Measurements from ENCODE around the gene COA7. TPM values are rescaled to one million over a fixed set of nuclear protein-coding genes. Genes with fewer than 3 reads are reported as not detected.
"Not testable (repeated sequence)": the region's sequence is repeated elsewhere in the genome, so short reads cannot be mapped to it uniquely, and the experiment has no call there.

COA7 gene
- total and polyA plus RNA-seq, 2 donors from 2014 or later, result 12.2 to 19.1 TPM

DNA sequence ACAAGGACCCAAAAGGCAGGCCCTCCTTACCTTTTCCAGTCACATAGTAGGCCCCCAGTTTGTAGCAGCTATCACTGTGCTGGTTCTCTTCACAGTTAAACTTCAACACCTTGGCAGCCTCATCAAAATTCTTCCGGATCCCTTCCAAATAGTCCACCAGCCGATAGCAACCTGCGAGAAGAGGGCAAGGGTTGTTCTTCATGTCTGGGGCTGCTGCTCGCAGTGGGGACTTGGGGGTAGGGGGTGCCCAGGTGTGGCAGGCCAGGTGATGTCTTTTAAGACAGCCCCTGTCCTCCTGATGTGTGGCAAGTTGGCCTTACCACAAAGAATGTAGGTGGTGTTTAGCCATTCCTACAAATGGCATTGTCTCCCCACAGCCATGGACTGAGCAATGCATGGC is 5.5 kb downstream of the COA7 start:
- Histone ChIP-seq H3K27ac (ENCODE audit: low read depth in 2 of 2, low read length in 2 of 2) (no peak overlapping the region), H3K4me3 (ENCODE audit: low read length in 3 of 3) (no peak overlapping the region), H3K4me1 (ENCODE audit: control insufficient read depth in 2 of 3, insufficient read depth in 2 of 3, low read depth in 1 of 3, low read length in 3 of 3) (peaks cover 0 to 5% (median 2%) of the 10 kb centered on the region in 3 donors), H3K9ac (ENCODE audit: low read length in 3 of 3) (no peak overlapping the region), H3K36me3 (ENCODE audit: control insufficient read depth in 2 of 3, insufficient read depth in 3 of 3, low read length in 3 of 3) (peaks cover 4 to 15% (median 5%) of the 10 kb centered on the region in 3 donors), H3K9me3 (ENCODE audit: control insufficient read depth in 2 of 3, insufficient read depth in 1 of 3, low read length in 3 of 3) (no peaks in the 10 kb centered on the region), H3K27me3 (ENCODE audit: control insufficient read depth, insufficient read depth, low read length) (no peaks in the 10 kb centered on the region)
- TF ChIP-seq, protein P1, sequence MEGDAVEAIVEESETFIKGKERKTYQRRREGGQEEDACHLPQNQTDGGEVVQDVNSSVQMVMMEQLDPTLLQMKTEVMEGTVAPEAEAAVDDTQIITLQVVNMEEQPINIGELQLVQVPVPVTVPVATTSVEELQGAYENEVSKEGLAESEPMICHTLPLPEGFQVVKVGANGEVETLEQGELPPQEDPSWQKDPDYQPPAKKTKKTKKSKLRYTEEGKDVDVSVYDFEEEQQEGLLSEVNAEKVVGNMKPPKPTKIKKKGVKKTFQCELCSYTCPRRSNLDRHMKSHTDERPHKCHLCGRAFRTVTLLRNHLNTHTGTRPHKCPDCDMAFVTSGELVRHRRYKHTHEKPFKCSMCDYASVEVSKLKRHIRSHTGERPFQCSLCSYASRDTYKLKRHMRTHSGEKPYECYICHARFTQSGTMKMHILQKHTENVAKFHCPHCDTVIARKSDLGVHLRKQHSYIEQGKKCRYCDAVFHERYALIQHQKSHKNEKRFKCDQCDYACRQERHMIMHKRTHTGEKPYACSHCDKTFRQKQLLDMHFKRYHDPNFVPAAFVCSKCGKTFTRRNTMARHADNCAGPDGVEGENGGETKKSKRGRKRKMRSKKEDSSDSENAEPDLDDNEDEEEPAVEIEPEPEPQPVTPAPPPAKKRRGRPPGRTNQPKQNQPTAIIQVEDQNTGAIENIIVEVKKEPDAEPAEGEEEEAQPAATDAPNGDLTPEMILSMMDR (IDR thresholded peaks at IDR 0.05; ENCODE audit: borderline replicate concordance, extremely low read depth, insufficient read depth), result no peak
- DNase-seq, result no peak
- FAIRE-seq, result no peak
- intact Hi-C loops (cut with DNase I), result no loop called here

DNA sequence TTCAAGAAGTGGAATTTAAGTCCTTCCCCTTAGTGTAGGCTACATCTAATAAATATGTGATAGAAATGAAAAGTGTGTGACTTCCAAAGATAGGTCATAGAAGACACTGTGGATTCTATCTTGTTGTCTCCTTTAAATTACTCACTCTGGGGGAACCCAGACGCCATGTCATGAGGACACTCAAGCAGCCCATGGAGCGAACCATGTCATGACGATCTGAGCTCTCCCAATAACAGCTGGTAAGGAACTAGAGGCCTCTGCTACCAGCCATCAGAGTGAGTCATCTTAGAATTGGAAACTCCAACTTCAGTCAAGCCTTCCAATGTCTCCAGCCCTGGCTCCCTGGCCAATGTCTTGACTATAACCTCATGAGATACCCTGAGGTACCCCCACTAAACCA is 6.3 kb downstream of the COA7 start:
- DNase-seq, result no peak
- no peak for FAIRE-seq
- H3K36me3 ChIP-seq (ENCODE audit: control insufficient read depth in 2 of 3, insufficient read depth in 3 of 3, low read length in 3 of 3), result peaks cover 5 to 21% (median 10%) of the 10 kb centered on the region in 3 donors
- H3K4me1 ChIP-seq (ENCODE audit: control insufficient read depth in 2 of 3, insufficient read depth in 2 of 3, low read depth in 1 of 3, low read length in 3 of 3), result no peaks in the 10 kb centered on the region
- H3K9me3 ChIP-seq (ENCODE audit: control insufficient read depth in 2 of 3, insufficient read depth in 1 of 3, low read length in 3 of 3), result no peaks in the 10 kb centered on the region
- intact Hi-C loops (cut with DNase I), result no loop called here
- no peak overlapping the region for H3K9ac ChIP-seq (ENCODE audit: low read length in 3 of 3)
- TF ChIP-seq, protein P1 (IDR thresholded peaks at IDR 0.05; ENCODE audit: borderline replicate concordance, extremely low read depth, insufficient read depth), result no peak
- no peak overlapping the region for H3K27ac ChIP-seq (ENCODE audit: low read depth in 2 of 2, low read length in 2 of 2)
- H3K27me3 ChIP-seq (ENCODE audit: control insufficient read depth, insufficient read depth, low read length), result no peaks in the 10 kb centered on the region
- no peak overlapping the region for H3K4me3 ChIP-seq (ENCODE audit: low read length in 3 of 3)

DNA sequence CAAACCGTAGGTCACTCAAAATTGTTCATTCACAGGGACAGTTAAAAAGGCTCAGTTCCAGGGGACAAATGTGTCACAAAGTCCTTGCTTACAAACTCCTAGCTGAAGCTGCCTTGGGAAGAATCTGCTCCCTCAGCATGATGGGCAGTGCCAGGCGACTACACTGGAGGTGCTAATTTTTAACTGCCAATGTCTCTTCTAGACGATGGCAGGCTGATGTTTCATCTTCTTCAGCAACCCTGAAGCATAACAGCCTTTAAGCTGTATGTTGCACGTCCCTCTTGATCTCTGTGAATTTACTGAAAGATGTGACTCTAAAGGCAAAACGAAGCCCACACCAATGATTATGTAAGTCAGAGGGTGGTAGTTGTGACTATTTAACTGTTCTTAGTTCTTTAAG is 11.3 kb downstream of the COA7 start:
- FAIRE-seq (no peak), DNase-seq (no peak)
- H3K4me1 ChIP-seq (ENCODE audit: control insufficient read depth in 2 of 3, insufficient read depth in 2 of 3, low read depth in 1 of 3, low read length in 3 of 3), result no peaks in the 10 kb centered on the region
- no peak overlapping the region for H3K4me3 ChIP-seq (ENCODE audit: low read length in 3 of 3)
- TF ChIP-seq, protein P1 (IDR thresholded peaks at IDR 0.05; ENCODE audit: borderline replicate concordance, extremely low read depth, insufficient read depth), result no peak
- no peak overlapping the region for H3K9ac ChIP-seq (ENCODE audit: low read length in 3 of 3)
- intact Hi-C loops (cut with DNase I), result no loop called here
- H3K27me3 ChIP-seq (ENCODE audit: control insufficient read depth, insufficient read depth, low read length), result no peaks in the 10 kb centered on the region
- H3K27ac ChIP-seq (ENCODE audit: low read depth in 2 of 2, low read length in 2 of 2), result no peak overlapping the region
- no peaks in the 10 kb centered on the region for H3K9me3 ChIP-seq (ENCODE audit: control insufficient read depth in 2 of 3, insufficient read depth in 1 of 3, low read length in 3 of 3)
- peaks cover 0 to 16% (median 14%) of the 10 kb centered on the region in 3 donors for H3K36me3 ChIP-seq (ENCODE audit: control insufficient read depth in 2 of 3, insufficient read depth in 3 of 3, low read length in 3 of 3)

DNA sequence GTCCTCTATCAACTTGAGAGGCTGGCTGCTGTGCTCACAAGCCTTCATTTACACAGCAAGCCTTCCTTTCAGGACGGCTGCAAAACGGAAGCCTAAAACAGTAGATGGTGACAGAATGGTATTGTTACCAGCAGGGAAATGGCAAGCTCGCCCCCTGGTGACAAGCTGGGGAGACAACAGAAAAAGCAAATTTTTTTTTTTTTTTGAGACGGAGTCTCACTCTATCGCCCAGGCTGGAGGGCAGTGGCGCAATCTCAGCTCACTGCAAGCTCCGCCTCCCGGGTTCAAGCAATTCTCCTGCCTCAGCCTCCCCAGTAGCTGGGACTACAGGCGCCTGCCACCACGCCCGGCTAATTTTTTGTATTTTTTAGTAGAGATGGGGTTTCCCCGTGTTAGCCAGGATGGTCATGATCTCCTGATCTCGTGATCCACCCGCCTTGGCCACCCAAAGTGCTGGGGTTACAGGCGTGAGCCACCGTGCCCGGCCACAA is 11.8 kb downstream of the COA7 start:
- FAIRE-seq; H3K4me3 ChIP-seq (ENCODE audit: low read length in 3 of 3); H3K27ac ChIP-seq (ENCODE audit: low read depth in 2 of 2, low read length in 2 of 2); H3K9me3 ChIP-seq (ENCODE audit: control insufficient read depth in 2 of 3, insufficient read depth in 1 of 3, low read length in 3 of 3); H3K4me1 ChIP-seq (ENCODE audit: control insufficient read depth in 2 of 3, insufficient read depth in 2 of 3, low read depth in 1 of 3, low read length in 3 of 3); intact Hi-C loops (cut with DNase I); H3K27me3 ChIP-seq (ENCODE audit: control insufficient read depth, insufficient read depth, low read length); H3K9ac ChIP-seq (ENCODE audit: low read length in 3 of 3): not testable (repeated sequence)
- TF ChIP-seq, protein P1 (IDR thresholded peaks at IDR 0.05; ENCODE audit: borderline replicate concordance, extremely low read depth, insufficient read depth), result peak; percentile 76
- H3K36me3 ChIP-seq (ENCODE audit: control insufficient read depth in 2 of 3, insufficient read depth in 3 of 3, low read length in 3 of 3), result peaks cover 0 to 15% (median 14%) of the 10 kb centered on the region in 3 donors
- DNase-seq, result peak; percentile 68 to 85 (median 78)

Measured in kidney (tissue), 14 donors.